GM19240 (cell line): ENCODE measurements around the gene KRTAP5-10.
"Not testable (repeated sequence)": the region's sequence is repeated elsewhere in the genome, so short reads cannot be mapped to it uniquely, and the experiment has no call there.

Experiments used
- DNase-seq: peaks from one replicate; pipeline ENCODE4 v3.0.0; 2011; ENCODE audit warnings: low spot score; ENCODE audit not compliant: insufficient read length

Gene KRTAP5-10, protein sequence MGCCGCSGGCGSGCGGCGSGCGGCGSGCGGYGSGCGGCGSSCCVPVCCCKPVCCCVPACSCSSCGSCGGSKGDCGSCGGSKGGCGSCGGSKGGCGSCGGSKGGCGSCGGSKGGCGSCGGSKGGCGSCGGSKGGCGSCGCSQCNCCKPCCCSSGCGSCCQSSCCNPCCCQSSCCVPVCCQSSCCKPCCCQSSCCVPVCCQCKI

DNA sequence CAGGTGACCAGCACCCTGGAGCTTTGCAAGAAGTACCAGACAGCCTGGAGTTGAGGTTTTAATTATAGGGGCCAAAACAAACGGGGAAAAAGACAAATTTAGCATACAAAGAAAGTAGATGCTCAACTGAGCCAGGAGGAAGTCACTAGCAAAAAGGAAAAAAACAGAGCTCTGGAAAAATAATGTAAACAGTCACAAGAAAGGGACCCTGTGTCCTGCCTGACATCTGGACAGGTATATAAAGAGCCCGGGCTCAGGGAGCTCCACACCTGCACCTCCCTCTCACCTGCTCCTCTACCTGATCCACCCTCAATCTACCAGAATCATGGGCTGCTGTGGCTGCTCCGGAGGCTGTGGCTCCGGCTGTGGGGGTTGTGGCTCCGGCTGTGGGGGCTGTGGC, at the start of gene KRTAP5-10:
Gene KRTAP5-10, plus strand, starts transcription at position 301 of the 400 bp plus-strand sequence. Its CDS starts 25 bp downstream, at position 326.
- no peak for DNase-seq

DNA sequence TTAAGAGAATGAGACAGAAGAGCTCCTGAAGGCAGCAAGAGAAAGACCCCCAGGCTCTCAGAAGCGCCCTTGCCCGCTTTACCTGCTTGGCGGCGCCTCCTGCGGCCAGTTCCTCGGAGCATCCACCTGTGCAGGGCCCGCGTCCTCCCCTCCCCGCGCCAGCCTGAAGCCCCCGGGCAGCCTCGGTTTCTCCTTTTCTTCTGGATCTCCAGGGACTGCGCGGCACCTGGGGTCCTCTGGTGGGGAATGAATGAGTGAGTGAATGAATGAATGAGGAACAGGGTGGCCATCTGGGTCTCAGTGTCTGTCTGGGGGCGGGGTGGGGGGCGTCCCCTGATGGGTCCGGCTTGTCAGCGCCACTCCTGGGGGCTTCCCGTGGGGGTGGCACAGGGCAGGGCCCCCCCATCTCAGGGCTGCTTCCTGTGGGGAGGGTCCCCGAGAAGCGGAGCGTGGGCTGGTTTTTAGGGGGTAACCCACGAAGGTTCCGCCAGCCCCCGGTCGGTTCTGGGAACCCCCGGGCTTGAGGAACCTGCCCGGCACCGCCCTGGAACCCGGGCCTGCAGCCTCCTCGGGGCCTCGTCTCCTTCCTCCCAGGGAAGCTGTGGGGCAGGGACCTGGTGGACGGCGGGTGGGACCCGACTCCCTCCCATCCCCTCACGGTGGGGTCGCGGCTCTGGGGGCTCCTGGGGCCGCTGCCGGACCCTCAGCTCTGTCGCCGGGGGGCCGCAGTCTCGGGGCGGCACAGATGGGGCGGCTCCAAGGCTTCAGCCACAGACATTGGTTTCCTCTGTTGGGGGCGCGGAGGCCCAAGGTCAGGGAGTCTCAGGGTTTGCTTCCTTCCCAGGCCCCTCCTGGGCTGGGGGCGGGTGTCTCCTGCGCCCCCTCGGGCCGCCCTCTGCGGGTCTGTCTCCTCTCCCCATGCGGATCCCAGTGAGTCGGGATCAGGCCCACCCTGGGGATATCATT, 46.6 kb upstream of the KRTAP5-10 start:
- DNase-seq: no peak

DNA sequence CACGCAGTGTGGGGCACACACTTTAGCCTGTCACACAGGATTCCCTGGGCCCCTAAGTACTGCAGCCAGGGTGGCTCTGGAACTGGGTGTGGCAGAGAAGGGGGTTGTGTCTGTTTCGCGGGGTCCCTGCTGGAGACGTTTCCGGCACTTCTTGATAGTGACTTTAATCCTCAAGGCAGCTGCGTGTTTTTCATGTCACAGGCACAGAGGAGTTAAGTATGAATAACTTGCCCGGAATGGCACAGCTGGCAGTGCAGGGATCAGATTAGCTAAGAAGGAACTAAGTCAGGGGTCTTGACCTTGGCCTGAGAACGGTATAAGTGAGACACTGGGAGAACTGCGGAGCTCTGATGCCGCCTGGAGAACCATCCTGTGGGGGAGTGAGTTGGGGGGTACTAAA, 45.8 kb upstream of the KRTAP5-10 start:
- DNase-seq: no peak

DNA sequence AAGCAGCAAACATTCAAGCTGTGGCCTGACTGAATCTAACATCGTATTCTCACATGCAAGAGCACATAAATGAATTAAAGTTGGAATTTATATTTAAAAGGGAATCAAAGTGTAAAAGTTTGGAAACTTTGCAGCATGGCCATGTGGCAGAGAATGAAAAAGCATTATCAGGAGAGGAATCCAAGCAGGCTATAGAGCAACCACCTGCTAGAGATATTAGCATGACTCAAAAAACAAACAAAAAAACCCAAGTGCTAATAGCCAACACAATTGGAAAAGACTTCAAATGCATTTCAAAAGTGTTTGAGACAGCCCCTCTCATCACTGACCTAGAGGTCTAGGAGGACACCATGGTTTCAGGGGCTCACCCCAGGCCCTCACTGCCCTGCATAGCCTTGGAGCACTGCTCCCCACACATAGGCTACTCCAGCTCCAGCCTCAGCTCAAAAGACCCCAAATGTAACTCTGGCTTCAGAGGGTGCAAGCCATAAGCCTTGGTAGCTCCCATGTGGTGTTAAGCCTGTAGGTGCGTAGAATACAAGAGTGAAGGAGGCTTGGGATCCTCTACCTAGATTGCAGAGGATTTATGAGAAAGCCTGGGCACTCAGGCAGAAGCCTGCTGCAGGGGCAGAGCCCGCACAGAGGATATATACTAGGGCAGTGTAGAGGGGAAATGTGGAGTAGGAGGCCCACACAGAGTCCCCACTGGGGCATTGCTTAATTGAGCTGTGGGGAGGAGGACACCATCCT, 40.0 kb upstream of the KRTAP5-10 start:
- DNase-seq: no peak

DNA sequence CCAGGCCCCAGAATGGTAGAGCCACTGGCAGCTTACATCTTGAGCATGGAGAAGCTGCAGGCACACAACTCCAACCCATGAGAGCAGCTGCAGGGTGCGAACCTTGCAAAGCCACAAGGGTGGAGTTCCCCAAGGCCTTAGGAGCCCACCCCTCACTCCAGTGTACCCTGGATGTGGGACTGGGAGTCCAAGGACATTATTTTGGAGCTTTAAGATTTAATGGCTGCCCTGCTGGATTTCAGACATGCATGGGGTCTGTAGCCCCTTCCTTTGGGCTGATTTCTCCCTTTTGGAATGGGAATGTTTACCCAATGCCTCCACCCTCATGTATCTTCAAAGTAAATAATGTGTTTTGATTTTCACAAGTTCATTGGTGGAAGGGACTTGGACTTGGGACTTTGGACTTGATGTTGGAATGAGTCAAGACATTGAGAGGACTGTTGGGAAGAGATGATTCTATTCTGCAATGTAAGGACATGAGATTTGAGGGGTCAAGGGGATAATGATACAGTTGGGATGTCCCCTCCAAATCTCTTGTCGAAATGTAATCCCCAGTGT, 39.3 kb upstream of the KRTAP5-10 start:
- no peak for DNase-seq

DNA sequence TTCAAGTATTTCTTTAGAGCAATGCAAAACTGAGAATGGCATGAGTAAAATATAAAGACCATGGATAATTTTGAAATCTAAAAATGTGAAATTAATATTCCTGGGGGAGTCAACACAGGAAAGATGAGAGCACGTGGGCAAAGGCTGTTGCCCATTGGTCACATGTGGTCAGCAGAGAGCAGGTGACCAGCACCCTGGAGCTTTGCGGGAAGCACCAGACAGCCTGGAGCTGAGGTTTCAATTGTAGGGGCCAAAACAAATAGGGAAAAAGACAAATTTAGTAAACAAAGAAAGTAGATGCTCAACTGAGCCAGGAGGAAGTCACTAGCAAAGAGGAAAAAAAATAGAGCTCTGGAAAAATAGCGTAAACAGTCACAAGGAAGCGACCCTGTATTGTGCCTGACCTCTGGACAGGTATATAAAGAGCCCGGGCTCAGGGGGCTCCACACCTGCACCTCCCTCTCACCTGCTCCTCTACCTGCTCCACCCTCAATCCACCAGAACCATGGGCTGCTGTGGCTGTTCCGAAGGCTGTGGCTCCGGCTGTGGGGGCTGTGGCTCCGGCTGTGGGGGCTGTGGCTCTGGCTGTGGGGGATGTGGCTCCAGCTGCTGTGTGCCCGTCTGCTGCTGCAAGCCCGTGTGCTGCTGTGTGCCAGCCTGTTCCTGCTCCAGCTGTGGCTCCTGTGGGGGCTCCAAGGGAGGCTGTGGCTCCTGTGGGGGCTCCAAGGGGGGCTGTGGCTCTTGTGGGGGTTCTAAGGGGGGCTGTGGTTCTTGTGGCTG, 38.4 kb upstream of the KRTAP5-10 start, which contains the start of gene KRTAP5-7:
Gene KRTAP5-7, plus strand, starts transcription at position 472 of the 780 bp plus-strand sequence. Its CDS starts 34 bp downstream, at position 506.
- DNase-seq: not testable (repeated sequence)

DNA sequence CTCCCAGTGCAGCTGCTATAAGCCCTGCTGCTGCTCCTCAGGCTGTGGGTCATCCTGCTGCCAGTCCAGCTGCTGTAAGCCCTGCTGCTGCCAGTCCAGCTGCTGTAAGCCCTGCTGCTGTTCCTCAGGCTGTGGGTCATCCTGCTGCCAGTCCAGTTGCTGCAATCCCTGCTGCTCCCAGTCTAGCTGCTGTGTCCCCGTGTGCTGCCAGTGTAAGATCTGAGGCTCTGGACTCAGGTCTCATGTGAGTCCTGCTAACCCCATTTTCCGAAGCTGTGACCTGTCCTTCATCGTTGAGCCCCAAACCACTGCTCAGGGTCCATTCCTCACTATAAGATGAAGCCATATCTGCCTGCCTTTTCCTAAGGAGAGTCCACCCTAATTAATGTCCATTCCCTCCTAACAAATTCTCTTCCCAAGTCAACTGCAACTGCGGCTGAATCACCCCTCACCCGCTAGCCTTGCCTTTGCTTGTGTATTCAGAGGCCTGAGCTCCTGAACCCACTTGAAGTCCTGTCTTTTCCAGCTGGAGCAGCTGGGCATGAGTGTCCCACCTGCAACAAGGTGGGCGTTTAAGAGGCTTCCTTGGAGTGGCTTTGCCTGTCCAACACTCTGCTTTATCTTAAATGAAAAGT, 37.7 kb upstream of the KRTAP5-10 start:
- DNase-seq: no peak

DNA sequence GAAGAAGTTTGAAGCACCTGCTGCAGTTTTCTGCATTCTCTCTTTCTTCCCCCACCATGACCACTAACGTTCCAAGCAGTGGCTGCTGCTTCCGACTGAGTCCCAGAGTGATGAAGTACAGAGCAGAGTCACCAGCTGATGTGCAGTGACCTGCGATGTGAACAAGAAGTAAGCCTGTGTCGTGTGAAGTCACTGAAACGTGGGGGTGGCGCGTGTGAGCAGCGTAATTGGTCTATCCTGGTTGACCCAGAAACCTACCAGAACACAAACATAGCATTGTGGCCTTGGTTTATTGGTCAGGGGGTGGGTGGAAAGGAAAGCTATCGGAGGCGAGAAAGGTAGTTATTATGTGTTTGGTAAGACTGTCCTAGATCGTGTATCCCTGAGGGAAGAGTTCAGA, 34.8 kb upstream of the KRTAP5-10 start:
- DNase-seq: no peak

DNA sequence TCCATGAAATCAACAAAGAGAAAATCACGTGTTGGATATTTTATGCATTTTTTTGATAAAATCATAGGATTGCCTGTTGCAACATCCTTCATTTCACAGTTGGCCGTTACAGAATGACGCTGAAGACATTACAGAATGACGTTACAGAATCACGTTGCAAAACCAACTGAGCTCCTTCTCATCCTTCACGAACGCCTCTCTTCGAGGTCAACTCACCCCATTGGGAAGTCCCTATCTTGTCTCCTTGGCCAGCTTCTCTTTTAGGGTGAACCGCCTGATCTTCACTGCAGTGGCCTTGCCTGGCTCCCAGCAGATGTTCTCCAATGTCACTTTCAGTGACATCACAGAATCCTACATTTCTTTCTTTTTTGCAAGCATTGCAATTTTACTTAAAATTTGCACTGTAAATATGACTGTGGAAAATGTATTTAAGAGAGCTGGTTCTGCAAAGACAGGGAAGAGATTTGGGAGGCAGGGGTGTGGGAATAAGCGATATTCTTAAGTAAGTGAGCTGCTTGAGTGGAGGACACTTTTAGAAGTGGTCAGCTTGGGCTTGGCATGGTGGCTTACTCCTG, 33.2 kb upstream of the KRTAP5-10 start:
- DNase-seq: no peak

DNA sequence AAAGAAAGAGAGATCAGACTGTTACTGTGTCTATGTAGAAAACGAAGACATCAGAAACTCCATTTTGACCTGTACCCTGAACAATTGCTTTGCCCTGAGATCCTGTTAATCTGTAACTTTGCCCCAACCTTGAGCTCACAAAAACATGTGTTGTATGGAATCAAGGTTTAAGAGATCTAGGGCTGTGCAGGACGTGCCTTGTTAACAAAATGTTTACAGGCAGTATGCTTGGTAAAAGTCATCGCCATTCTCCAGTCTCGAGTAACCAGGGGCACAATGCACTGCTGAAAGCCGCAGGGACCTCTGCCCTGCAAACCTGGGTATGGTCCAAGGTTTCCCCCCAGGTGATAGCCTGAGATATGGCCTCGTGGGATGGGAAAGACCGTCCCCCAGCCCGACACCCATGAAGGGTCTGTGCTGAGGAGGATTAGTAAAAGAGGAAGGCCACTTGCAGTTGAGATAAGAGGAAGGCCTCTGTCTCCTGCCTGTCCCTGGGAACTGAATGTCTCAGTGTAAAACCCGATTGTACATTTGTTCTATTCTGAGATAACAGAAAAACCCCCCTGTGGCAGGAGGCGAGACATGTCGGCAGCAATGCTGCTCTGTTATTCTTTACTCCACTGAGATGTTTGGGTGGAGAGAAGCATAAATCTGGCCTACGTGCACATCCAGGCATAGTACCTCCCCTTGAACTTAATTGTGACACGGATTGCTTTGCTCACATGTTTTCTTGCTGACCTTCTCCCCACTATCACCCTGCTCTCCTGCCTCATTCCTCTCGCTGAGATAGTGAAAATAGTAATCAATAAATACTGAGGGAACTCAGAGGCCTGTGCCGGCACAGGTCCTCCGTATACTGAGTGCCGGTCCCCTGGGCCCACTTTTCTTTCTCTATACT, 30.4 kb upstream of the KRTAP5-10 start:
- DNase-seq: not testable (repeated sequence)

DNA sequence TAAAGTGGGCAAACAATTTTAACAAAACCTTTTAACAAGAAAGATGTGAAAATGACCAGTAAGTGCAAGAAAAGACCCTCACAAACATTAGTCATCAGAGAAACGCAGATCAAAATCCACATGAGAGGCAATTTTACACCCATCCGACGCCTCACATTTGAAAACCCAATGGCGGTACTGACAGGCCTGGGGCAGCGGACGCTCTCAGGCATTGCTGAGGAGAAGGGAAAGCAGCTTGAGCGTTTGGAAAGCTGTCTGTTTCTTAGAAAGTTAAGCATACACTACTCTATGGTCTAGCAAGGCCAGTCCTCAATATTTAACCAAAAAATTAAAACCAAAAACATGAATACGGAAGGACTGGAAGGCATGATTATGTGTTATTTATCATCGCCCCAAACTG, 29.5 kb upstream of the KRTAP5-10 start:
- DNase-seq: no peak

DNA sequence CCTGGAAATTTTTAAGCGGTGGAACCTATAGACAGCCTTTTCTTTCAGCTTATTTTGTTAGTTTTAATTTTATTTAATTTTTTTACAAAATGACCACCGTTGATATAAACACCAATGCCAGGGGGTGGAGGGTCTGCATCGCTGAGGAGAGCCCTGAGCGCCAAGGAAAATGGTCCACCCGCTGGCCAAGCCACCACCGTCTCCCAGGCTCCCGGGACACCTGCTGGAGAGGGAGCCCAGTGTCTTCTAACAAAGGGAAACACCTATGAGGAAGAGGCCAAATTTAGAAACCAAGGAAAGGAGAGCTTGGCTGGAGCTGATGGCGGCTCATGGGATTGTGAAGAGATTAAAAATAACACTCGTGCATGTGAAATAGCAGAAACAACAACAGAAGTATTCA, 27.8 kb upstream of the KRTAP5-10 start:
- no peak for DNase-seq

DNA sequence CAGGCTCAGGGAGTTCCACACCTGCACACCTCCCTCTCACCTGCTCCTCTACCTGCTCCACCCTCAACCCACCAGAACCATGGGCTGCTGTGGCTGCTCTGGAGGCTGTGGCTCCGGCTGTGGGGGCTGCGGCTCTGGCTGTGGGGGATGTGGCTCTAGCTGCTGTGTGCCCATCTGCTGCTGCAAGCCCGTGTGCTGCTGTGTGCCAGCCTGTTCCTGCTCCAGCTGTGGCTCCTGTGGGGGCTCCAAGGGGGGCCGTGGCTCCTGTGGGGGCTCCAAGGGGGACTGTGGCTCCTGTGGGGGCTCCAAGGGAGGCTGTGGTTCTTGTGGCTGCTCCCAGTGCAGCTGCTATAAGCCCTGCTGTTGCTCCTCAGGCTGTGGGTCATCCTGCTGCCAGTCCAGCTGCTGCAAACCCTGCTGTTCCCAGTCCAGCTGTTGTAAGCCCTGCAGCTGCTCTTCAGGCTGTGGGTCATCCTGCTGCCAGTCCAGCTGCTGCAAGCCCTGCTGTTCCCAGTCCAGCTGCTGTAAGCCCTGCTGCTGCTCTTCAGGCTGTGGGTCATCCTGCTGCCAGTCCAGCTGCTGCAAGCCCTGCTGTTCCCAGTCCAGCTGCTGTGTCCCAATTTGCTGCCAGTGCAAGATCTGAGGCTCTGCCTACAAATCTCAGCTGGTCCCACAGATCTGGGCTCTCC, 27.2 kb upstream of the KRTAP5-10 start, which contains the start of gene KRTAP5-8:
Gene KRTAP5-8, plus strand, starts transcription at position 49 of the 689 bp plus-strand sequence. Its CDS starts 31 bp downstream, at position 80.
- not testable (repeated sequence) for DNase-seq

DNA sequence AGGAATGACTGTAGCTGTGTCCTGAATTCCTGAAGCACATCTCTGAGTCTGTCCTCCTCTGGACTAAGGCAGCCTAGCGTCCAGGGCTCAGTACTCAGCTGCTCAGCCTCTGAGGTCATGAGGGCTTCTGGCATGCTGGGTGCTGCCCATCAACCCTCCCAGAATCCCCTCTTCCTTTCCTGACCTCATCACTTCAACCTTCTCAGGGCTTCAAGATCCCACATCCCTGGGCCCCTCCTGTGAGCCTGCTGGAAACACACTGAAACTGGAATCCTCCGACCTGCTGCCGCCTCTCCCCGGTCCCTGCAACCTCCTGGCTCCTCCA, 26.7 kb upstream of the KRTAP5-10 start:
- no peak for DNase-seq

DNA sequence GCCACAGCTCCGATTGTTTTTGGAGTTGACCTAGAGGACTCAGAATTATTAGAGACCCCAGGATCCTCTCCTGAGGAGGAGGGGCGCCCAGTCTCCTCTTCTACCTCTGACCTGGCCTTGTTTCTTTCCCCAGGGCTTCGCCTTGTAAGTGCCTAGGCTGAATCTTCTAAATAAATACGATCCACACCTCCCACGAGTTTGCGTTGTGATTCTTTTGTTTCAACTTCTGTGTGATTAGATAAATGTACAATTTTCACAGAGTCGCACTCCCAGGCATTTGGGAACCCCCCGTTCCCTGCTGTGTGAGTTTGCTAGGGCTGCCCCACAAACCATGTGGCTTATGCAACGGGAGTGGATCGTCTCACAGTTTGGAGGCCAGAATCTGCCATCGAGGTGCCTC, 26.3 kb upstream of the KRTAP5-10 start:
- no peak for DNase-seq

DNA sequence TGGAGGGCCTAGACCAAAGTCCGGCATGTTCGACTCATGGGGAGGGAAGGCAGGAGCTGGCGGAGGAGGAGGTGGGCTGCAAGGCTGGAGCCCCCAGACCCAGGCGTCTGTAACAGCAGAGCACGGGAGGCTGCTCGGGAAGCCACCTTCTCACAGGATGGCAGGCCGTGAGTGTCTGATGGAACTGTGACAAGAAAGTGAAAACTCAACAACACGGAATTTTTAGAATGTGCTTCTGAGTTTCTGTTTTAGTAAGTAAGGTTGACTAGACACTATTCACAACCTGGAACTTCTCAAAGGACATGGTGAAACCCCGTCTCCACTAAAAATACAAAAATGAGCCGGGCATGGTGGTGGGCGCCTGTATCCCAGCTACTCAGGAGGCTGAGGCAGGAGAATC, 25.4 kb upstream of the KRTAP5-10 start:
- DNase-seq: not testable (repeated sequence)

DNA sequence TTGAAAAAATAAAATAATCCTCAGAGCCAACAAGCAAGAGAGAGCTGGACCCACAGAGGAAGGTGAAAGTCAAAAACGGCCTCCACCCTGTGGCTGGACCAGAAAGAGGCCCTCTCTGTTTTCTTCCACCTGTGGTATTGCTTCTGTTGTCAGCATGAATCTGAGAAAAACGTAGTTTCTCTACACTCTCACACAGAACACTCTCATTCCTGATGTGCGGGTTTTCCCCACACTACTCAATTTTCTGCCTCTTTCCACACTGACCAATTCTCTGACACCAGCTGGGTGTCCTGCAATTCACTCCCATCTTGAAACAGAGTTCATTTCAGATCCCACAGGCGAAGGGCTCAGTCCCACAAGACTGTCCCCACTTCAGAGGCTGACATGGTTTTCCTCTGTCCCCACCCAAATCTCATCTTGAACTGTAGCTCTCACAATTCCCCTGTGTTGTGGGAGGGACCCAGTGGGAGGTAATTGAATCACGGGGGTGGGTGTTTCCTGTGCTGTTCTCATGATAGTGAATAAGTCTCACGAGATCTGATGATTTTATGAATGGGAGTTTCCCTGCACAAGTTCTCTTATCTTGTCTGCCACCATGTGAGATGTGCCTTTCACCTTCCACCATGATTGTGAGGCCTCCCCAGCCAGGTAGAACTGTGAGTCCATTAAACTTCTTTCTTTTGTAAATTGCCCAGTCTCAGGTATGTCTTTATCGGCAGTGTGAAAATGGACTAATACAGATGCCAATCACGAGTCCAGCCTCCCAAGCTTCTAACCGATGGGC, 24.6 kb upstream of the KRTAP5-10 start:
- not testable (repeated sequence) for DNase-seq
